Activated gamma-delta T cell treated with Interleukin-2 at 50 U/mL for 16 hours (primary cell): Measurements from ENCODE around the gene PEMT.

Experiments
- DNase-seq: peaks from one replicate; pipeline ENCODE4 v3.0.0-alpha.2; 2020

PEMT gene

DNA sequence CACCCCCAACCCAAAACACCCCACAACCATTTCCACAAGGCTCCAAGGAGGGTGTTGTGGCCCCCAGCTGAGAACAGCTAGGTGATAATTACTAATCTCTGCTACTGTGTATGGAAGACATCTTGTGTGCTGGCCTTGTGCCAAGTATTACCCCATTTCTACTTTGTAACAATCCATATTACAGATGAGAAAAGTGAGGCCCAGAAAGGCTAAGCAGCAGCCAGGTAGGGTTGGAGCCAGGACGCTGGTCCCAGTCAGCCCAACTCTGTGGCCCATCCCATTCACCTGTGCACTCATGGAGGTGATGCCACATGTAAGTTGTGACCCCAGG lies 12.4 kb upstream of the PEMT start:
- DNase-seq: no peak

DNA sequence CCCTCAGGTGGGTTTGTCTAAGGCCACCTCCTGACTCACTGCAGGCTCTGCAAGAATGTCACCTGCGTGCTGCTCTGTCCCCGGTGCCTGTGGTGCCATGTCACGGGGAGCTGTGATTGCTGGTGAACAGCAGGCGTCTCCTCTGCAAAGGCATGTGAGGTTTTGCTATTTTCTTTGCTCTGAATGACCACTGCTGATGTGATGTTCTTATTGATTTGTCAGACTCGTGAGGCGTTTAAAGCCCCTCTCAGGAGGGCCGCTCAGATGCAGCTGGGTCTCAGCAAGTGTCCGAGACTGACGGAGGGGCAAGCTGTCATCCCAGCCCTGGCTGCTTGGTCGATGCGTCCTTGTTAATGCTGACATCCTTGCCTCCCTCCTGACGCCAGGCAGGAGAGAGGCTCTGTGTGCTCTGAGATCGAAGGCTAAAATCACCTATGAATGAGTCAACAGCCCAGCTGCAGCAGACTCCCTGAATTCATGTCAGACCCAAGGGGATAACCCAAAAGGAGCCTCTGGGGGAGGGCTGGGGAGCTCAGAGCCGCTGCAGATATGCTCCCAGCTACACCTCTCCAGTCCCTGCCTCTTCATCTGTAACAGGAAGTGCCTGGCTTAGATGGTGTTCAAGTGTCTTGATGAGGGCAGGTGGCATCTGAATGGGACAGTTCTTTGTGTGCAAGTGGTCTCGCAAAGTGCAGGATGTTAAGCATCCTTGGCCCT lies 11.8 kb upstream of the PEMT start:
- DNase-seq: no peak

DNA sequence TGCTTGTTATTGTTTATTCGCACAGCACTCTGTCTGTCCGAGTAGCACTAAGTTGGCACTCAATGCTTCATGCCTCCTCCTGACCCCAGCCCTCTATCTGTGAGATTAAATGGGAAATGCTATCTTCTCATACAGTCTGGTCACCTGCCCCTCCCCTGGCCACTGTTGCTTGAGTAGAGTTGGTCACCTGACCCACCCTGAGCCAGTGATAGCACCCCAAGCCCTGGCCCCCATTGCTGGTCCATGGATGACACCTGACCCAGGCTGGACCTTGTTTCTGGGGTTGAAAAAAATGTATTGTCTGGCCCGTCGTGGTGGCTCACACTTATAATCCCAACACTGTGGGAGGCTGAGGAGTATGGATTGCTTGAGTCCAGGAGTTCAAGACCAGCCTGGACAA lies 8.5 kb upstream of the PEMT start:
- no peak for DNase-seq

GRCh38 chr17:17598003-17598402 lies 6.5 kb upstream of the PEMT start:
- DNase-seq: no peak

DNA sequence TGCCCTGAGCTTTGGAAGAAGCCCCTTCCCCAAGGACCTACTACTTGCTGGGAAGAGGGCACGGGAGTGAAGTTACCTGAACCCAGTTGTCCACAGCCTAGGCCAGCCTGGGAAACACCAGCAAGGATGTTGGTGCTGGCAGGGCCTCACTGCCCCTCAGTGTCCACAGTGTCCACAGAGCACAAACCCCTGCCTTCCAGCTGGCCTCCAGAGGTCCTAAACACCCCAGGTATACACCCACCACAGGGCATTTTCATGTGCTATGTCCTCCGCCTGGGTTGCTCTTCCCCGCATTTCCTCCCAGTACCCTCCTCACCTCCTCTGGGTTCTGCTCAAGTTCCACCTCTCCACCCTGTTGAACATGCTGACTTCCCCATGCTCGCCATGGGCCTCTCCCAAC lies 4.2 kb upstream of the PEMT start:
- no peak for DNase-seq

- DNase-seq: no peak
Measured at GRCh38 chr17:17593222-17593620, 1.7 kb upstream of the PEMT start.

DNA sequence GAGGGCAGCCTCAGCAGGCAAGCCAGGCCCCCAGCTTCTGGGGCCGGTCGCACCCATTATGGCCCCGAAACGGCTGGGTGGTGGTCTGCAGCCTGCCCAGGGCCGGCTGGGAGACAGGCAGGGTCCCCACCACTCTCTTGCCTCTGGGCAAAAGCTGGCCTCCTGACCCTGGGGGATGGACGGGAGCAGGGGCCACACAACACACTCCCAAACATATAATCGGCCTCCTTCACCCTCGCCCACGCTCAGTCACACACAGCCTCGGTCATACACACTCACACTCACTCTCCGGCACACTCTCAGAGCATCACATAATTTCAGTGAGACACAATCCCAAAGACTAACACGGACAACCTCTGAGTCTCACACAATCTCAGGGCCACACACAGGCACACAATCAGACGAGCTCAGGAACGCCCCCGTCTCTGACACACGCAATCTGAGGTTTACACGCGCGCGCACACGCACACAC lies 589 bp downstream of the PEMT start:
- no peak for DNase-seq

DNA sequence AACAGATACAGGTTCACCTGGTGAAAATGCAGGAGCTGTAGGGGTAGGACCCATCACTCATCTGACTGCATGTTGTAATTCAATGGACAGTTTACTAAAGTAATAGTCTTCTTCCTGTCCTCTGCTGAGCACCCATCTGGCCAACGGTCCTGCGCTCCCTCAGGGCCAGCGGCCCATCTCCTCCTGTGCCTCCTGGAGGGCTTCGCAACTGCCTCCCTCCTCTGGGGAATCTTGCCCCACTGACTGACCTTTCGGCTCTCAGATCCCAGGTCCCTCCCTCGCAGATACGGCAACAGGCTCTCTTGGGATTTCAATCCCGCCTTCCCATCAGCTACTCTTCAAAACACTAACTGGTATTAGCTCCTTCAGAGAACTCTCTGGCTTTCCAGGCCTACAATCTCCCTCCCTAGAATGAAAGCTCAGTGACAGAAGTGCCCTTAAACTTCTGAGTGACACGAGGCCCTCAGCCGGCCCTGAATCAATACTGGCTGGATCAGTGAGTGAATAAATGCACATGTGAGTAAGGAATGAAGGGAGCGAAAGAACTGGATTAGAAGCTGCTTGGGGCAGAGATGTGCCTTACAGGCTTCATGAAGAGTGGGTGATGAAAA lies 1.3 kb downstream of the PEMT start:
- no peak for DNase-seq

GRCh38 chr17:17587614-17588337 lies 3.7 kb downstream of the PEMT start:
- DNase-seq: no peak

- no peak for DNase-seq
Measured at GRCh38 chr17:17582372-17582771, 9.1 kb downstream of the PEMT start.

DNA sequence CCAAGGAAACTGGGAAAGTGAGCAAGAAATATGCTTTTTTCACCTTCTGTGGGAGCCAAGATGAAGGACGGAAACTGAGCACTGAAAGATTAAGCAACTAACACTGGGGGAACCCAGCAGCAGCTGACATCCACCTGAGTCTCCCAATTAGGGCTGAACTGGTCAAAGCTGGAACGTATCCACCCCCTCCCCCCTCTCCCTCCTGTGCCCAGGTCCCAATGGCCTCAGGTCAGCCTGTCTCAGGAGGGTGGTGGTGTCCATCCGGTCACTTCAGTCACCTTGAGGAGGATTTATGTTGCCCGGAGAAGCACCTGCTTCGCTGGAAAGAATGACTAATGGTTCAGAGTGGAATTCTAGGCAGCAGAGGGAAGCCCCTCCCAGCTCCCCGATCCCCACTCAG lies 10.0 kb downstream of the PEMT start:
- DNase-seq: no peak

GRCh38 chr17:17580662-17581470 lies 10.6 kb downstream of the PEMT start:
- no peak for DNase-seq

- DNase-seq: no peak
Measured at GRCh38 chr17:17579691-17580090, 11.8 kb downstream of the PEMT start.

DNA sequence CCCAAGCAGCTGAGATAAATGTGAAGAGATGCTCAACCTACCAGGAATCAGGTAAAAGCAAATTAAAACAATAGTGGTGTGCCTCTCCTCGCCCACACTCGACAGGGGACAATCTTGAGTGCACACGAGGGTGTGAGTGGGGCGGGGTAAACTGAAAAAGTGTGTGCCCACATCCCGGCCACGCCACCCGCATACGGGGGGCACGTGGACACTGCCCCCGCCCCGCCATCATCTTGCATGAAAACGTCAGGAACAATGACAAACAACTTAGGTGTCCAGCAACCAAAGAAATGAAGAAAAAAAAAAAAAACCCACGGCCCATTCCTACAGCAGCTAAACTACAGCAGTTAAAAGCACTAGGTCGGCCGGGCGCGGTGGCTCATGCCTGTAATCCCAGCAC lies 14.1 kb downstream of the PEMT start:
- no peak for DNase-seq

GRCh38 chr17:17576772-17577234 lies 14.7 kb downstream of the PEMT start:
- no peak for DNase-seq

DNA sequence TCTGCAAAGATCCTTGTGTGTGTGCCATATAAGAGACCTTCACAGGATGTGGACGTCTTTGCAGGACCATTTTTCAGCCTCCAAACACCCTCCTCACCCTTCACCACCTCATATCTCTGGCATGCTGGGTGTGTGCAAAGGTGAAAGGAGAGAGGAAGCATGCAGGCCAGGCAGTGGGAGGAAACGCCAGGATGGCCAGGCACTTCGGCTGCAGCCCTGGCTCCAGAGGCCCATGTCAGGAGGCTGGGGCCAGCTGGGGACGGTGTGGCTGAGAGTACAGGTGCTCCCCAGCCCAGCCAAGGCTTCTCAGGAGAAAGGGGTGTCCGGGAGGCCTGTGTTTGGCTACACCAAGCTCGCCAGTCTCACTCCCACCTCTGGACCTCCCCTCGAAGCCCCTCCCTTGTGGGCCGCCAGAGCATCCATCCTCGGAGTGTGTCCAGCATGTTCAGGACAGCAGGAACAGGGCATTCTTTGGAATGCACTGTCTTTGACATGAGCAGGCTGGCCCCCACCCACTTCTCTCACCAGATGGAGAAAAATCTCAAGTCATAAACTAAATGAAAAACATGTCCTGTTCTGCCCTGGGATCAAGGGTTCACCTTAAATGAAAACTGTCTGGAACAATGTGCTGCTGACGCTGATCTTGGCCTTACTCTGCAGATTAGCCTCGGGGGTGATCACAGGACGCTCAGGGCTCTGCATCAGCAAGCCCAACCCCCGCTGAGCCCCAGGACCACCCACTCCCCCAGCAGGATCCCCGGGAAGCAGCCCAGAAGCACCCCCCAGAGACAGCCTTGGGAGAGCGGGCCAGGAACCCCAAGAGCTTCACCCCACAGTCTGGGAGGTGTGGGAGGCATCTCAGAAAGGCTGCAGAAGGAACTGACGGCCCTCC lies 15.9 kb downstream of the PEMT start:
- no peak for DNase-seq

DNA sequence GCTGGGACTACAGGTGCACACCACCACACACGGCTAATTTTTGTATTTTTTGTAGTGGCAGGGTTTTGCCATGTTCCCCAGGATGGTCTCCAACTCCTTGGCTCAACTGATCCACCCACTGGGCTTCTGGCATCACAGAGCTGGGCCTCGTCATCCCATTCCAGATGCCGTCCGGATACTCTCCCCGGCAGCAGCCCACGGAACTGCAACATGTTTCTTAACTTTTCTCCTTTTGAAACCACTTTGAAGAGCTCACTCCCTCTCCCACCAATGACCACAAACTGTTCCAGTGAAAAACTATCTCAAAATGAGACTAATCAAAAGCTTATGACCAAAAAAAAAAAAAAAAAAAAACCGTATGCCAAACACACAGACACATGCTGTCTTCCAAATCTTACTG lies 17.6 kb downstream of the PEMT start:
- DNase-seq: no peak

- DNase-seq: no peak
Measured at GRCh38 chr17:17572010-17572785, 19.3 kb downstream of the PEMT start.

- DNase-seq: no peak
Measured at GRCh38 chr17:17570798-17571716, 20.5 kb downstream of the PEMT start.

- no peak for DNase-seq
Measured at GRCh38 chr17:17570140-17570797, 21.2 kb downstream of the PEMT start.
